Memory B cell (primary cell): ENCODE results near the gene GLB1L2.

ENCODE experiments used
- ATAC-seq: fragments of 150-1000 bp; cut with Tn5 transposase; 2 replicates; pipeline ENCODE4 v1.10.0; 2021; ENCODE audit warnings: low read depth, mild to moderate bottlenecking, moderate library complexity
- DNase-seq, 2 donors: peaks; one replicate each; pipeline ENCODE4 v3.0.0; 2022; ENCODE audit warnings: low spot score in 2 of 2
- H3K27ac Mint-ChIP-seq: one replicate; pipeline ENCODE4 v1.8.0; 2022; ENCODE audit warnings: mild to moderate bottlenecking, moderate library complexity, mixed read lengths
- H3K27me3 Mint-ChIP-seq: one replicate; pipeline ENCODE4 v1.8.0; 2022; ENCODE audit warnings: mixed read lengths
- H3K36me3 Mint-ChIP-seq: one replicate; pipeline ENCODE4 v1.8.0; 2022; ENCODE audit warnings: mild to moderate bottlenecking, mixed read lengths
- H3K4me1 Mint-ChIP-seq: one replicate; pipeline ENCODE4 v1.8.0; 2022; ENCODE audit warnings: mixed read lengths
- H3K4me3 Mint-ChIP-seq: one replicate; pipeline ENCODE4 v1.8.0; 2022; ENCODE audit warnings: mild to moderate bottlenecking, moderate library complexity, mixed read lengths
- H3K9me3 Mint-ChIP-seq: one replicate; pipeline ENCODE4 v1.8.0; 2022; ENCODE audit warnings: mixed read lengths

The GLB1L2 gene

DNA sequence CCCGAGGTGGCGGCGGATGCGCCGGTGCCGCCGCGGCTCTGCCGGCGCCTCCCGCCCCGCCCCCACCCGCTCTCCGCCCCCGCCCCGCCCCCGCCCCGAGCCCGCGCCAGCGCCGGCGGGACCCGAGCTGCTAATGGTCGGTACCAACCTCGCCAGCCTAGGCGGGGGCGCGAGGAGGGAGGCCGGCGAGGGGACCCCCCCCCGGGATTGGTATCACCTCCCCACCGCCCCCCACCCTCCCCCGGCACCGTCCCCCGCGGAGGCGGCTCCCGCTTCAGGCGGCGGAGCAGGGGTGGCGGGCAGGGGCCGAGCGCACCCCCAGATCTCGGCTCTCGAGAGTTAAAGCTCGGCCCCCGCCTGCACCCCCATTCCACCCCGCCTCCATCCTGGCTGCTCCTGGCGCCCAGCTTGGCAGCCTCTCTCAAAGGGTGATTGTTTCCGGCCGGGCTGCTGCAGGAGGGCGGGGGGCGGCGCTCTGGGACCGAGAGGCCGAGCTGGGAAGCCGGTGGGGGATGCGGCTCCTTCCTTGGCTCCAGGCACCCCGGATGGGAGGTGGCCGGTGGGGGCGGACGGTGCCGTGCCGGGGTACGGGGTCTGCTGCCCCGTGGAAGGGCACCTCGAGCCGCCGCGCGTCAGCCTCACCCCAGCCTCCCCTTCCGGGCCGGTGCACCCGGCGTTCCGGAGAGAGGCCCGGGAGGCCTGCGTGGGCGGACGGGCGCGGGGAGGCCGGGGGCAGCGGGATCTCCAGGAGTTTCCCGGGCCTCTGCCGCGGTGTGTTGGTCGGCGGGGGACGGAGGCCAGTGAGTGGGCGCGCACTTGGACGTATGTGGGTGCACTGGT, 80.6 kb downstream of the GLB1L2 start, which contains the start of gene B3GAT1:
Gene B3GAT1, minus strand, starts transcription at position 40 of the 840 bp plus-strand sequence. CDS start 24,583 bp downstream, outside the sequence.
- Mint-ChIP-seq H3K4me3 (peak within 1 kb of the TSS; percentile 68), H3K4me1 (peaks cover 16% of the 10 kb centered on the region), H3K27me3 (peaks cover 40% of the 10 kb centered on the region), H3K9me3 (no peaks in the 10 kb centered on the region), H3K36me3 (no peaks in the 10 kb centered on the region), H3K27ac (no peak within 1 kb of the TSS)
- no peak for ATAC-seq
- no peak for DNase-seq

DNA sequence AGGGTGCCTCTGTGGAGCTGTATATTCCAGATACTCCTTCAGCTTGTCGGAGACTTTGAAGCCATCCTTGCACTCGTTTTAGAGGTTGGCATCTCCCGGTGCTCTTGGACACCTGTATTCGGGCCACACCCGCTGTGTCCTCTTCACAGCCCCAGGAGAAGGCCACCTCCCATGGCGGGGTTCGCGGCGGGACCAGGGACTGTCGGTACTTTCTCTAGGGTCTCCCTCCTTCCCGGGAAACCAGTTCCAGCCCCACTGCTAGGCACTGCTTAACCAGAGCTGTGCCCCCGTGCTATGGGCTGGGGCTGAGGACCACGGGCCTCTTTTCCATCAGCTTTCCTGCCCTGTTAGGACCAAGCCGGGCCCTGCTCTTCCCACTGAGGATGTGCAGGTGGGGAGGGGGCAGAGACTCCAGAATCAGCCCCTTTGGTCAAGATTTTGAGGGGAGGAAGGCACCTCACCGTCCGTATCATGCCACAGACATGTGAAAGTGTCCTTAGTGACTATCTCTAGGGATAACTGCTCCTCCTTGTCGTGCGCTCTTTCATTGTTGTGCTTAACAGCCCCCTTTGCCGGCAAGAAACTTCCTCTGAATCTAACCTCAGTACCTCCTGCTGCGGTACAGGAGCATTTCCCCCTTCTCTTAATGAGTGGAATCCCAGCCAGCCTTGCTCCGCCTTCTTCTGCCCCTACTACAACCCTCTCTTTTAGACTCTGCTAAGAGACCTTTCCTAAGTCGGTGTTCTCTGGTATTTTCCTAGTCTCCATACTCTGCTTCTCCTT, 81.4 kb downstream of the GLB1L2 start:
- Mint-ChIP-seq H3K4me3 (peak overlapping the region; percentile 6), H3K27ac (peak overlapping the region; percentile 6), H3K4me1 (peaks cover 16% of the 10 kb centered on the region), H3K27me3 (peaks cover 35% of the 10 kb centered on the region), H3K9me3 (no peaks in the 10 kb centered on the region), H3K36me3 (no peaks in the 10 kb centered on the region)
- ATAC-seq (no peak), DNase-seq (no peak)

DNA sequence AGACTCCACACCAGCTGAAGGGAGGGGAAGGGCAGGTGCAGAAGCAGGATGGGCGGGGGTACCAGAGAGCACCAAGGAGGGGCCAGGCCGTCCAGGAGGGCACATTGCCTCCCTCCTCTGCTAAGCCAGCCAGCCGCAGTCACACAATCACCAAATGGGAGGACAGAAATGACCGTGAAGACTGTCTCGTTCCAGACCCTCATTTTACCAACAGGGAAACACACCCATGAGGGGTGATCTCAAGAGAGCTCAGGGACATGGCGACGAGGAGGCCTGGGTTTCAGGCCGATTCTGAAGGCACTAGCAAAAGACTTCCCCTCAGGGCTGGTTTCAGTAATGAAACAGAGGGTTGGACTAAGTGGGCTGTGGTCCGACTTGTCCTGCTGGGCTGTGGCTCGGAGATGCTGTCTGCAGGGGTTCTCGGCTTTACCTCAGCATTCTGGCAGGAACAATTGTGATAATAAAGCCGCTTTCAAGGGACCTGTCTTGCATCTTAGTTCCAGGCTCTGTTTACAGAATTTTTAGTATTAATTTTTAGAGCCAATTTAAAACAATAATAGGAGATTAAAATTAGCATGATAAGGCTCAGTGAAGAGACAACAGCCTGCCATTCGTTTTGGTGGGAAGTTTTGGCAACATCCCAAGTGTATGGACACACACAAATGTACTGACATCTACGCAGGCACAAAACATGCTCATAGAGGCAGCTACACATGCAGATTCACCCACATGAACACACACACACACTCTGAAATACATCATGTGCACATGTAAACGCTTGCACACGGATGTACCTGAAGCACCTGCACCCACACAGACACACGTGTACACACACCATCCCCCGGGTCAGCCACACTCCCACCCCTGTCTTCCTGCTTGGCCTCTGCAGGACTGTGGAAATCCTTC, 82.3 kb downstream of the GLB1L2 start:
- ATAC-seq (no peak), DNase-seq (no peak)
- H3K36me3 Mint-ChIP-seq = no peaks in the 10 kb centered on the region
- no peak overlapping the region for H3K4me3 Mint-ChIP-seq
- H3K9me3 Mint-ChIP-seq = no peaks in the 10 kb centered on the region
- peaks cover 35% of the 10 kb centered on the region for H3K27me3 Mint-ChIP-seq
- H3K27ac Mint-ChIP-seq = peak overlapping the region; percentile 6
- H3K4me1 Mint-ChIP-seq = peaks cover 16% of the 10 kb centered on the region

- Mint-ChIP-seq H3K4me1 (peaks cover 16% of the 10 kb centered on the region), H3K4me3 (no peak overlapping the region), H3K27ac (no peak overlapping the region), H3K36me3 (no peaks in the 10 kb centered on the region), H3K9me3 (no peaks in the 10 kb centered on the region), H3K27me3 (peaks cover 30% of the 10 kb centered on the region)
- DNase-seq (no peak), ATAC-seq (peak; percentile 64)
Observed at GRCh38 chr11:134414766-134415765, 83.3 kb downstream of the GLB1L2 start.

DNA sequence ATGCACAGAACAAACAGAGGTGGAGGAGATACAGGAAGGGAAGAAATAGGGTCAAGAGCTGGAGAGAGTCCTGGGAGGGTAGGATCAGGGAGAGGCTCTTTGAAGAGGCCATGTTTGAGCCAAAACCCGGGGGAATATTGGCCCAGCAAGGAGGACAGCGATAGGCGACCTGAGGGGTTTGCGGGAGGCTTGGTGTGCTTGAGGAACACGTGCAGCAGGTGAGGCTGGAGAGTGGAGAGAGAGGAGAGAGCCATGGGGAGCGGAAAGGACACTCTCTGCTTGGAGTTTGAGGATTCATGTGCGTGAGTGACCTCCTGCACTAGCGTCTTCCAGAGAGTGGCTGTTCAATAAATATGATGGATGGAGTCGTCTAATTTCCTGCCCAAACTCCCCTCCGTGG, 84.9 kb downstream of the GLB1L2 start:
- Mint-ChIP-seq H3K9me3 (peaks cover 2% of the 10 kb centered on the region), H3K4me1 (peaks cover 12% of the 10 kb centered on the region), H3K27me3 (peaks cover 23% of the 10 kb centered on the region), H3K36me3 (no peaks in the 10 kb centered on the region), H3K27ac (no peak overlapping the region), H3K4me3 (no peak overlapping the region)
- ATAC-seq = no peak
- DNase-seq = no peak

DNA sequence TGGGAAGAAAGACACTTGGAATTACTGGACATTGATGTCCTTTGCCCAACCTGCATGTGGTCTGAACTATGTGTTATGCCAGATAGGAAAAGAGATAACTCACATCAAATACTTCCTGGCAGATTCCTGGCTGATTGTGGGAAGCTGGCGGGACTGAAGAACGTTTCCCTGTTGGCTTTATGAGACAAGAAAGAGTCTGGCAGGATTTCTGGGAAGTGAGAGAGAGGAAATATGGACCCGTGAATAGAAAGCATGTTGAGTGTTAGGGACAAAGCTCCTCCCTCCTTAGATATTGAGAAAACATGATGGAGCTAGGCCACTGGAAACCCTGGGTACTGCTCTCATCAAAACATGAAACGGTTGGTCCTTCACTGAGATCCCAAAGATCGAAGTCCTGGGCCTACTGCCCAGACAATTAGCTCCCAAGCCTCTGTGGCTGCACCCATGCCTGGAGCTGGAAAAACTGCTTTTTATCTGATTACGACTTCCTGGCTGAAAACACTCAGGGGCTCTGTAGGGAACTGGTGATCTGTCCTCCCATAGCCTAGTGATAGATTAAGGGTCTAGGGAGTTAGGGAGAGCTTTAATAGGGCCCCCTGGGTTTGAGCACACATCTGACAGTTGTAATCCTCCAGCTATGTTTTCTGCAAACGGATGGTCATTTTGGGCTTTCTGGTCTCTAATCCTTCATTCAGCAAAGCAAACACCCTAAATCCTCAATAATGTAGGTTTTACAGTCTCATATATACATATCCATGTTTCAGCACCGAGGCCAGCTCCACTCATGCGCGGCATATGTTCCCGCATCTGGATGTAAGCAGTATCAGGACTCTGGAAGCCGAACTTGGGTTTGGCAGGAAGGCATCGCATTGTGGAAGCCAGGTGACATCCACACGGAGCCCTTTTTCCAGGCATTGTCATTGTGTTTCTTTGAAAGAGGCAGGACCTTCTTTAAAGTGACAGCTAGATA, 86.4 kb downstream of the GLB1L2 start:
- H3K36me3 Mint-ChIP-seq = no peaks in the 10 kb centered on the region
- H3K27ac Mint-ChIP-seq = no peak overlapping the region
- no peak for ATAC-seq
- peaks cover 12% of the 10 kb centered on the region for H3K4me1 Mint-ChIP-seq
- no peak for DNase-seq
- H3K9me3 Mint-ChIP-seq = peaks cover 2% of the 10 kb centered on the region
- peaks cover 26% of the 10 kb centered on the region for H3K27me3 Mint-ChIP-seq
- H3K4me3 Mint-ChIP-seq = no peak overlapping the region

GRCh38 chr11:134423106-134423505, 91.3 kb downstream of the GLB1L2 start:
- DNase-seq = no peak
- H3K36me3 Mint-ChIP-seq = no peaks in the 10 kb centered on the region
- H3K4me1 Mint-ChIP-seq = no peaks in the 10 kb centered on the region
- H3K4me3 Mint-ChIP-seq = no peak overlapping the region
- H3K27me3 Mint-ChIP-seq = peaks cover 16% of the 10 kb centered on the region
- no peak overlapping the region for H3K27ac Mint-ChIP-seq
- peaks cover 2% of the 10 kb centered on the region for H3K9me3 Mint-ChIP-seq
- no peak for ATAC-seq

DNA sequence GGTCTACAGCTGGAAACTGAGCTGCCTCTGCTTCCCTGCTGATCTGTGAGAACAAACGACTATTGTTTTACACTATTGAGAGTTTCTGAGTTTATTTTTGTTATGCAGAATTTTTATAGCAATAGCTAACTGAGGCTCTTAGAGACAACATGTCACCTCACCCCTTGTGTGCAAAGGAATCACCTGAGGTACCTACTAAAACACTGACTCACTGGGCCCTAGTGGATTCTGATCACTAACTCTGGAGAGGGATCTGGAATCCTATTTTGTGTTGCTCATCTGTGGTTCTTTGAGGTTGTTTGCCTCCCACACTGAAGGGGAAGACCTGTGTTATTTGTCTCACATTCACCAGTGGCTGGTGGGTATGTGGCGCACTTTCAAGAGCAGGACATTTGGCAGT, 93.6 kb downstream of the GLB1L2 start:
- Mint-ChIP-seq H3K4me1 (no peaks in the 10 kb centered on the region), H3K4me3 (no peak overlapping the region), H3K27ac (no peak overlapping the region), H3K27me3 (peaks cover 25% of the 10 kb centered on the region), H3K9me3 (peaks cover 2% of the 10 kb centered on the region), H3K36me3 (no peaks in the 10 kb centered on the region)
- ATAC-seq = no peak
- DNase-seq = no peak
